Stimulated activated naive CD4-positive, alpha-beta T cell (primary cell): ENCODE results near the gene SLC25A6.
"Not testable (repeated sequence)": the region's sequence is repeated elsewhere in the genome, so short reads cannot be mapped to it uniquely, and the experiment has no call there.

ENCODE experiments used
- DNase-seq, 6 experiments: peaks; one replicate each; lab custom pipeline; 2025; lab: John Stamatoyannopoulos, UW

Gene SLC25A6

GRCh38 chrX:1389993-1390285 is 2.0 kb downstream of the SLC25A6 start:
- DNase-seq: no peak

DNA sequence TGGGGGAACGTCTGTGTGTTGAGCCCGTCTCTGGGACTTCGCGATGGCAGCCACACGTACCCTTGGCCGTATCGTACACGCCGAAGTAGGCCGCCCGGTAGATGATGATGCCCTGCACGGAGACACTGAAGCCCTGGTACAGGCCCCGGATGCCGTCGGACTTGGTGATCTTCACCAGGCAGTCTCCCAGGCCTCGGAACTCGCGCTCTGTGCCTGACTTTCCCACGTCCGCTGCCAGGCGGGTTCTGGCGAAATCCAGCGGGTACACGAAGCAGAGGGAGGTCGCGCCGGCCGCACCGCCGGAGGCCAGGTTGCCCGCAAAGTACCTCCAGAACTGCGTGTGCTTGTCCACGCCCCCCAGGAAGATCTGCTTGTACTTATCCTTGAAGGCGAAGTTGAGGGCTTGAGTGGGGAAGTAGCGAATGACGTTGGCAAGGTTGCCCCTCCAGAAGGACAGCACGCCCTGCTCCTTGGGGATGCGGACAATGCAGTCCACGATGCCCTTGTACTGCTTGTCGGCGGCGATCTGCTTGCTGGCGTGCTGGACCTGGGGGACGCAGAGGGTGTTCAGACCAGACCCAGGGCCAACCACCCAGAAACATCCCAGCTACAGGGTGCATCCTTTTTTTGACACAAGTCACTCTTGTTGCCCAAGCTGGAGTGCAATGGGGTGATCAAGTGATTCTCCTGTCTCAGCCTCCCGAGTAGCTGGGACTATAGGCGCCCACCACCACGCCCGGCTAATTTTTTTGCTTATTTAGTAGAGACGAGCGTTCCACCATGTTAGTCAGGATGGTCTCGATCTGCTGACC is 2.5 kb downstream of the SLC25A6 start:
- DNase-seq: no peak

DNA sequence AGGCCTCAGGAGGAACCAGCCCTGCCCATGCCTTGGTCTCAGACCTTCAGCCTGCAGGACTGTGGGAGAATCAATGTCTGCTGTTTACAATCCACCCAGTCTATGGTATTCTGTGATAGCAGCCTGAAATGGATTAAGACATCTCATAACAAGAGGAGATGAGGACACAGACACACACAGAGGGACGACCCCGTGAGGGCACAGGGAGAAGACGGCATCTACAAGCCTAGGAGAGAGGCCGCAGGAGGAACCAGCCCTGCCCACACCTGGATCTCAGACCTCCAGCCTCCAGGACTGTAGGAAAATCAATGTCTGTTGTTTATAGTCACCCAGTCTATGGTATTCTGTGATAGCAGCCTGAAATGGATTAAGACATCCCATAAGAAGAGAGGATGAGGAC is 3.3 kb downstream of the SLC25A6 start:
- DNase-seq: no peak

DNA sequence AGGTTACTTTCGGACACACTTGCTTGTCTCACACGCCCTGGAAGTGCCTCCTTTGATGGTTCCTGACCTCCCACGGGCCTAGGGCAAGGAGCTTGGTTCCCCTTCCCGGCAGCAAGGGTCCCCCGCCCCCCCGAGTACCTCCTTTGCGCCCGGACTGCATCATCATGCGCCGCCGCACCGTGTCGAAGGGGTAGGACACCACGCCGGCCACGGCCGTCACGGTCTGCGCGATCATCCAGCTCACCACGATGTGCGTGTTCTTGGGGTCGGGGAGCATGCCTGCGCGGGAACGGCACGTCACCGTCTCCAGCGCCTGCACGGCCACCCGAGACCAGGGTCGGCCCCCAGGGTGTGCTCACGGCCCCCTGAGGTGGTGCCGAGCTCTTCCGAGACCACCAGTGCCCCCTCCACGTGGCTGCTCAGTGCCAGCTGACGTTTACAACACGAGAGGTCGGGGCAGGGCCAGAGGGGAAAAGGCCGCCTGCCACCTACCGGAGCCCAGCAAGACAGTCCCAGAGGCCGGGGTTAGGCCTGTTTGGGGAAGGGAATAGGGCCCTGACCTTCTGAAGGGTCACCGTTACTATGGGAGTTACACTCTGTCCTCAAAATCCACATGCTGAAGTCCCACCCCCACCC is 4.7 kb downstream of the SLC25A6 start:
- no peak for DNase-seq

GRCh38 chrX:1386338-1387127 is 5.4 kb downstream of the SLC25A6 start:
- no peak for DNase-seq

GRCh38 chrX:1385253-1386223 is 6.4 kb downstream of the SLC25A6 start:
- DNase-seq: no peak

DNA sequence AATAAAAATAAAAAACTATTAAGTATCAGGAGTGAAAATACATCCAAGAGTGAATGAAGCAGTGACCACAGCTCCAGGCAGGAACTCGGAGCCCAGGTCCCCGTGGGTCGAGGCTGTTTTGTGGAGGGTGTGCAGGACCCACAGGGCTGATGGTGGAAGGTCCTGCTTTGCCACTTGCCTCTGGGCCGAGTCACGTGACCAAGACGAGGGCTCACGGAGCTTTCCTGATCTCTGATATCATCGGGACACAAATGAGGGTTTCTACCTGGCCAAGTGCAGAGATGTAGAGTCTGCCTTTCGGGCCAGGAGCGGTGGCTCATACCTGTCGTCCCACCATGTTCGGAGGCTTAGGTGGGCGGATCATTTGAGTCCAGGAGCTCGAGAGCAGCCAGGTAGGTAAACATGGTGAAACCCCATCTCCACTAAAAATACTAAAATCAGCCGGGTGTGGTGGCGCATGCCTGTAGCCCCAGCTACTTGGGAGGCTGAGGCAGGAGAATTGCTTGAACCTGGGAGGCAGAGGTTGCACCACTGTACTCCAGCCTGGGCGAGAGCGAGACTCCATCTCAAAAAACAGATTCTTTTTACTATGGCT is 7.2 kb downstream of the SLC25A6 start:
- DNase-seq: no peak

DNA sequence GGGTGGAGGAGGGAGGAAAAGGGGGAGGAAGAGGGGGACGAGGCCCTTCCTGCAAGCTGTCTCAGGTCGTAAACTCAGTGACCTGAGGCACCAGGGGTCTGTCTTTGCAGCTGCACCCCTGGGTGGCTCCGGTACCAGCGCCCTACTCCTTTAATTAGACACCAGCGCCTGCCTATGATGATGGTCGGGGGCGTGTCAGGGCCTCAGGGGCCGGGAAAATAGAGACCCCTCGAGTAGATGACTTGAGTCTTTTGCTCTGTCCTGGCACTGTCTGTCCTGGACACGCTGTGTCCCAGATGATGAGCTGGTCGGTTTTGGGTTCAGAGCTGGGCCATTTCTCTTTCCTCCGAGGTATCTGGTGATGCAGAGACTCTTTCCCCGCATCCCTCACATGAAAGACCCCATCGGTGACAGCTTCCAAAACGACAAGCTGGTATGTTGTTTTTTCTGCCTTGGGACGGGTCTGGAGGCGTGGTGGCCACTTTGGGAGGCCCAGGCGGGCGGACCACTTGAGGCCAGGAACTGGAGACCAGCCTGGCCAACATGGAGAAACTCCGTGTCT is 11.2 kb downstream of the SLC25A6 start:
- DNase-seq: no peak

GRCh38 chrX:1378306-1378759 is 13.6 kb downstream of the SLC25A6 start:
- DNase-seq: no peak

GRCh38 chrX:1368385-1368698 is 23.6 kb downstream of the SLC25A6 start:
- no peak for DNase-seq

DNA sequence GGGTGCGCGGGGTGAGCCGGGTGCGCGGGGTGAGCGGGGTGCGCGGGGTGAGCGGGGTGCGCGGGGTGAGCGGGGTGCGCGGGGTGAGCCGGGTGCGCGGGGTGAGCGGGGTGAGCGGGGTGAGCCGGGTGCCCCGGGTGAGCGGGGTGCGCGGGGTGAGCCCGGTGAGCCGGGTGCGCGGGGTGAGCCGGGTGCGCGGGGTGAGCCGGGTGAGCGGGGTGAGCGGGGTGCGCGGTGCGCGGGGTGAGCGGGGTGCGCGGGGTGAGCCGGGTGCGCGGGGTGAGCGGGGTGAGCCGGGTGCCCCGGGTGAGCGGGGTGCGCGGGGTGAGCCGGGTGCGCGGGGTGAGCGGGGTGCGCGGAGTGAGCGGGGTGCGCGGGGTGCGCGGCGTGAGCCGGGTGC is 25.6 kb downstream of the SLC25A6 start:
- not testable (repeated sequence) for DNase-seq

- no peak for DNase-seq
These were observed 30.0 kb downstream of the SLC25A6 start for GRCh38 chrX:1361910-1362309.

- no peak for DNase-seq
These were observed 30.6 kb downstream of the SLC25A6 start for GRCh38 chrX:1361275-1361674.

DNA sequence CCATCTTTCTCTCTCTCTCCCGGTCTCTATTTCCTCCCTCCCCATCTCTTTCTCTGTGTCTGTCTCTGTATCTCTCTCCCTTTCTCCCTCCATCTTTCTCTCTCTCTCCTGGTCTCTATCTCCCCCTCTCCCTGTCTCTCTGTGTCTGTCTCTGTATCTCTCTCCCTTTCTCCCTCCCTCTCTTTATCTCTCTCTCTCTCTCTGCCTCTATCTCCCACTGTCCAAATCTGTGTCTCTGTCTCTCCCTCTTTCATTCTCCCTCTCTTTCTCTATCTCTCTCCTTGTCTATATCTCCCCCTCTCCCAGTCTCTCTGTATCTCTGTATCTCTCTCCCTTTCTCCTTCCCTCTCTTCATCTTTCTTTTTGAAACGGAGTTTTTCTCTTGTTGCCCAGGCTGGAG is 31.7 kb downstream of the SLC25A6 start:
- no peak for DNase-seq

DNA sequence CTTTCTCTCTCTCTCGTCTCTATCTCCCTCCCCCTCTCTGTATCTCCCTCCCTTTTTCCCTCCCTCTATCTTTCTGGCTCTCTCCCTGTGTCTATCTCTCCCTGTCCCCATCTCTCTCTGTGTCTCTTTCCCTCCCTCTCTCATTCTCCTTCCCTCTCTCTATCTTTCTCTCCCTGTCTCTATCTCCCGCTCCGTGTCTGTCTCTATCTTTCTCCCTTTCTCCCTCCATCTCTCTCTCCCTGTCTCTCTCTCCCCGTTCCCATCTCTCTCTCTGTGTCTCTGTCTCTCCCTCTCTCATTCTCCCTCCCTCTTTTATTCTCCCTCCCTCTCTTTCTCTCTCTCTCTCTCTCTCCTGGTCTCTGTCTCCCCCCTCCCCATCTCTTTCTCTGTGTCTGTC is 32.4 kb downstream of the SLC25A6 start:
- no peak for DNase-seq

GRCh38 chrX:1358793-1359476 is 33.0 kb downstream of the SLC25A6 start:
- DNase-seq: no peak

DNA sequence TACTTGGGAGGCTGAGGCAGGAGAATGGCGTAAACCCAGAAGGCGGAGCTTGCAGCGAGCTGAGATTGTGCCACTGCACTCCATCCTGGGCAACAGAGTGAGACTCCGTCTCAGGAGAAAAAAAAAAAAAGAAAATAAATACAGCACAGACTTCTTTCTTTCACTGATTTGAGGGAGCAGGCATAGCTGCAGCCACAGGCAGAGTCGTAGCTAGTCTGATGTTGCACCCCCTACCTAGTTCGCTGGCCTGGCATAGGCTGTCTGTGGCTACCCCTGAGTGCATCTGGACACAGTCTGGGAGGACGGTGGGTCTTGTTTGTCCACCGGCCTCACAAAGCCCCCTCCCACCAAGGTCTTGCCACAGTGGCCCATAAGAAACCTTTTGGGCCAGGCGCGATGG is 33.9 kb downstream of the SLC25A6 start:
- DNase-seq: no peak

- DNase-seq: no peak
These were observed 36.5 kb downstream of the SLC25A6 start for GRCh38 chrX:1355131-1356046.
